ENCODE data around the gene ABHD2. TPM values are rescaled to one million over a fixed set of nuclear protein-coding genes. Genes with fewer than 3 reads are reported as not detected.
"Not testable (repeated sequence)": the region's sequence is repeated elsewhere in the genome, so short reads cannot be mapped to it uniquely, and the experiment has no call there.

ABHD2 gene
- total RNA-seq = 13.7 TPM
- 5.6 TPM for polyA plus RNA-seq
- long read RNA-seq, donor 1 = 0 reads
- long read RNA-seq, donor 2 = 0 reads
- long read RNA-seq, donor 3, full-length matches to known transcripts = 3 of 8 reads
- long read RNA-seq, donor 3, partial matches to known transcripts = 5 of 8 reads
- long read RNA-seq, donor 3, other reads (novel, unspliced or antisense) = 0 of 8 reads
- long read RNA-seq, donor 4, full-length matches to known transcripts = 3 of 3 reads
- long read RNA-seq, donor 4, partial matches to known transcripts = 0 of 3 reads
- long read RNA-seq, donor 4, other reads (novel, unspliced or antisense) = 0 of 3 reads
- long read RNA-seq, donor 5, full-length matches to known transcripts = 8 of 8 reads
- long read RNA-seq, donor 5, partial matches to known transcripts = 0 of 8 reads
- long read RNA-seq, donor 5, other reads (novel, unspliced or antisense) = 0 of 8 reads
- long read RNA-seq, donor 6, full-length matches to known transcripts = 3 of 18 reads
- long read RNA-seq, donor 6, partial matches to known transcripts = 15 of 18 reads
- long read RNA-seq, donor 6, other reads (novel, unspliced or antisense) = 0 of 18 reads
- long read RNA-seq, donor 7, full-length matches to known transcripts = 2 of 2 reads
- long read RNA-seq, donor 7, partial matches to known transcripts = 0 of 2 reads
- long read RNA-seq, donor 7, other reads (novel, unspliced or antisense) = 0 of 2 reads
- long read RNA-seq, donor 8, full-length matches to known transcripts = 1 of 6 reads
- long read RNA-seq, donor 8, partial matches to known transcripts = 5 of 6 reads
- long read RNA-seq, donor 8, other reads (novel, unspliced or antisense) = 0 of 6 reads
- long read RNA-seq, donor 9, full-length matches to known transcripts = 3 of 3 reads
- long read RNA-seq, donor 9, partial matches to known transcripts = 0 of 3 reads
- long read RNA-seq, donor 9, other reads (novel, unspliced or antisense) = 0 of 3 reads
- long read RNA-seq, donor 10 = 0 reads

DNA sequence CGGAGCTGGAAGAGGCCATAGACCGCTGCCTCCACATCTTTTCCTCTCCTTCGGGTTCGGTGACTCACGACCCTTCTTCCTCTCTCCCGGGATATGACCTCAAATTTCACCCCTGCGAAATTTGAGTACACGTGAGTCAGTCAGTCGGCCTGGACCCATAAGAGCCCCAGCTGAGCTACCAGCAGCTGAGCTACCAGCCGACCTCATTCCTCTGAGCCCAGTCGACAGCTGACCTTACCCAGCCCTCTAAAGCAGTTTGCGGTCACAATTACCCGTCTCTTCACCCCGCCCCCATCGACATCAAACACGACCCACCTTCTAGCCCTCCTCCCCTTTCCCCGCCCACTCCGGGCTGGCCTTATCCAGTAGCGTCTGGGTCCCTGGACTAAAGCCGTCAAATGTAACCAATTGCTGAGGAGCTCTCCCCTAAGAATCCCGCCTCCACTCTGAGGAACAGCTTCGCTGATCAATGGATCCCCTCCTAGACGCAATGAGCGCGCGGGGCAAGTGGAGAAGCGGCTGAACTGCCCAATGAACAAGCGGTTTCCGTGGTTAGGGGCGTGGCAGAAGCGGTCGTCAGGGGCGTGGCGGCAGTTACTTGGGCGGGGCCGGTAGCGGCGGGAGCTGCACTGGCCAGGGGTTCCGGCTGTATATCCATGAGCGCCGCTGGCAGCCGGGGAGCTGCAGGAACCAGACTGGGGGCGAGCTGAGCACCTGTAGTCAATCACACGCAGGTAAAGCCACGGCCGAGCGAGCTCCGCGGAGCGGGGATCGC, at the start of gene ABHD2:
ABHD2 (plus strand) TSS at position 627 of the 775 bp plus-strand sequence. CDS start 27,872 bp downstream, outside the sequence.
- H3K9me3 ChIP-seq (ENCODE audit: control insufficient read depth in 2 of 2, insufficient read depth in 1 of 2, low read length in 1 of 2) = no peaks in the 10 kb centered on the region
- peak within 1 kb of the TSS; percentile 71 to 73 for H3K27ac ChIP-seq (ENCODE audit: low read depth in 1 of 2, low read length in 1 of 2)
- peak within 1 kb of the TSS; percentile 90 to 98 for H3K4me3 ChIP-seq (ENCODE audit: low read length in 2 of 2)
- peaks cover 24 to 33% of the 10 kb centered on the region in 2 donors for H3K4me1 ChIP-seq (ENCODE audit: control insufficient read depth in 2 of 2, insufficient read depth in 2 of 2, low read length in 2 of 2)
- H3K27me3 ChIP-seq (ENCODE audit: control insufficient read depth in 2 of 2, insufficient read depth in 1 of 2, low read length in 1 of 2) = no peaks in the 10 kb centered on the region
- DNase-seq (ENCODE audit: low read depth in 6 of 9, low spot score in 9 of 9) = peak; percentile 92 to 99 (median 97)
- H3K36me3 ChIP-seq (ENCODE audit: control insufficient read depth in 2 of 2, insufficient read depth in 2 of 2, low read length in 1 of 2) = no peaks in the 10 kb centered on the region
- under 1% methylated on average over 51 of the region's 51 CpGs for WGBS

- H3K36me3 ChIP-seq (ENCODE audit: control insufficient read depth in 2 of 2, insufficient read depth in 2 of 2, low read length in 1 of 2) = no peaks in the 10 kb centered on the region
- no peak overlapping the region for H3K4me3 ChIP-seq (ENCODE audit: low read length in 2 of 2)
- 94% methylated on average over 5 of the region's 5 CpGs for WGBS
- no peak for DNase-seq (ENCODE audit: low read depth in 6 of 9, low spot score in 9 of 9)
- peaks cover 2% of the 10 kb centered on the region in 2 donors for H3K27me3 ChIP-seq (ENCODE audit: control insufficient read depth in 2 of 2, insufficient read depth in 1 of 2, low read length in 1 of 2)
- no peaks in the 10 kb centered on the region for H3K4me1 ChIP-seq (ENCODE audit: control insufficient read depth in 2 of 2, insufficient read depth in 2 of 2, low read length in 2 of 2)
- no peaks in the 10 kb centered on the region for H3K9me3 ChIP-seq (ENCODE audit: control insufficient read depth in 2 of 2, insufficient read depth in 1 of 2, low read length in 1 of 2)
- no peak overlapping the region for H3K27ac ChIP-seq (ENCODE audit: low read depth in 1 of 2, low read length in 1 of 2)
Observed at GRCh38 chr15:89039142-89039541, 49.1 kb upstream of the ABHD2 start.

DNA sequence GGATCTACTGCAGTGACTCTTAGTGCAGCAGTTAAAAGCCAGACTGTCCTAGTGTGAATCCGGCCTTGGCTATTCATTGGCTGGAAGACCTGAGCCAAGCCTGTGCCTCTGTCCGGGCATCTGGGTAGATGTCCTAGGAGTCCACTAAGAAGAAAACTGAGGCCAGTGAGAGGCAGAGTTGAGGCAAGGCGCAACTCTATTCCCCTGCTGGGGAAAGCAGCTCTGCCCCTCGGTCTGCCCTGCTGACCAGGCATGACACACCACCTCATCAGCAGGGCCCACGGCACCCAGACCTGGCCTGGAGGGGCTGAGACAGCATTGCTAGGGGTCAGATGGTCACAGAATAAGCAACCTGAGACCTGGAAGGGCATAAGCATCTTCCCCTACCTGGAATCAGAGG, 46.7 kb upstream of the ABHD2 start:
- H3K36me3 ChIP-seq (ENCODE audit: control insufficient read depth in 2 of 2, insufficient read depth in 2 of 2, low read length in 1 of 2) = no peaks in the 10 kb centered on the region
- no peaks in the 10 kb centered on the region for H3K9me3 ChIP-seq (ENCODE audit: control insufficient read depth in 2 of 2, insufficient read depth in 1 of 2, low read length in 1 of 2)
- no peaks in the 10 kb centered on the region for H3K4me1 ChIP-seq (ENCODE audit: control insufficient read depth in 2 of 2, insufficient read depth in 2 of 2, low read length in 2 of 2)
- no peak for DNase-seq (ENCODE audit: low read depth in 6 of 9, low spot score in 9 of 9)
- H3K4me3 ChIP-seq (ENCODE audit: low read length in 2 of 2) = no peak overlapping the region
- H3K27me3 ChIP-seq (ENCODE audit: control insufficient read depth in 2 of 2, insufficient read depth in 1 of 2, low read length in 1 of 2) = peaks cover 2% of the 10 kb centered on the region in 2 donors
- WGBS = 95% methylated on average over 5 of the region's 5 CpGs
- no peak overlapping the region for H3K27ac ChIP-seq (ENCODE audit: low read depth in 1 of 2, low read length in 1 of 2)

DNA sequence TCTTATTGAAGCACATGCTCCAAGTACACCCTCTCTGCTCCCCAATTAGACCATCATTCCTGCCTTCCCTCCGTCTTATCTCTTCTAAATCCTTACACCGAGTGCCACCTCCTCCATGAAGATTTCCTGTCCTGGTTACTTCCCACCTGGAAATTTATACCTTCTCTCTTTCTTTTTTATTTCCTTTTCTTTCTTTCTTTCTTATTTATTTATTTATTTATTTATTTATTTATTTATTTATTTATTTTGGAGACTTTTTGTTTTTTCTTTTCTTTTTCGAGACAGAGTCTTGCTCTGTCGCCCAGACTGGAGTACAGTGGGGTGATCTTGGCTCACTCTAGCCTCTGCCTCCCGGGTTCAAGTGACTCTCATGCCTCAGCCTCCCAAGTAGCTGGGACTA, 45.9 kb upstream of the ABHD2 start:
- peaks cover 2% of the 10 kb centered on the region in 2 donors for H3K27me3 ChIP-seq (ENCODE audit: control insufficient read depth in 2 of 2, insufficient read depth in 1 of 2, low read length in 1 of 2)
- no peaks in the 10 kb centered on the region for H3K9me3 ChIP-seq (ENCODE audit: control insufficient read depth in 2 of 2, insufficient read depth in 1 of 2, low read length in 1 of 2)
- H3K36me3 ChIP-seq (ENCODE audit: control insufficient read depth in 2 of 2, insufficient read depth in 2 of 2, low read length in 1 of 2) = no peaks in the 10 kb centered on the region
- no peak overlapping the region for H3K27ac ChIP-seq (ENCODE audit: low read depth in 1 of 2, low read length in 1 of 2)
- DNase-seq (ENCODE audit: low read depth in 6 of 9, low spot score in 9 of 9) = no peak
- H3K4me1 ChIP-seq (ENCODE audit: control insufficient read depth in 2 of 2, insufficient read depth in 2 of 2, low read length in 2 of 2) = no peaks in the 10 kb centered on the region
- H3K4me3 ChIP-seq (ENCODE audit: low read length in 2 of 2) = no peak overlapping the region
- WGBS = 98% methylated on average over 5 of the region's 5 CpGs

- Histone ChIP-seq H3K27ac (ENCODE audit: low read depth in 1 of 2, low read length in 1 of 2) (no peak overlapping the region), H3K4me1 (ENCODE audit: control insufficient read depth in 2 of 2, insufficient read depth in 2 of 2, low read length in 2 of 2) (no peaks in the 10 kb centered on the region), H3K4me3 (ENCODE audit: low read length in 2 of 2) (no peak overlapping the region), H3K27me3 (ENCODE audit: control insufficient read depth in 2 of 2, insufficient read depth in 1 of 2, low read length in 1 of 2) (peaks cover 1 to 2% of the 10 kb centered on the region in 2 donors), H3K36me3 (ENCODE audit: control insufficient read depth in 2 of 2, insufficient read depth in 2 of 2, low read length in 1 of 2) (no peaks in the 10 kb centered on the region), H3K9me3 (ENCODE audit: control insufficient read depth in 2 of 2, insufficient read depth in 1 of 2, low read length in 1 of 2) (no peaks in the 10 kb centered on the region)
- DNase-seq (ENCODE audit: low read depth in 6 of 9, low spot score in 9 of 9) = no peak
- WGBS = 94% methylated on average over 3 of the region's 3 CpGs
Observed at GRCh38 chr15:89043031-89044002, 44.9 kb upstream of the ABHD2 start.

DNA sequence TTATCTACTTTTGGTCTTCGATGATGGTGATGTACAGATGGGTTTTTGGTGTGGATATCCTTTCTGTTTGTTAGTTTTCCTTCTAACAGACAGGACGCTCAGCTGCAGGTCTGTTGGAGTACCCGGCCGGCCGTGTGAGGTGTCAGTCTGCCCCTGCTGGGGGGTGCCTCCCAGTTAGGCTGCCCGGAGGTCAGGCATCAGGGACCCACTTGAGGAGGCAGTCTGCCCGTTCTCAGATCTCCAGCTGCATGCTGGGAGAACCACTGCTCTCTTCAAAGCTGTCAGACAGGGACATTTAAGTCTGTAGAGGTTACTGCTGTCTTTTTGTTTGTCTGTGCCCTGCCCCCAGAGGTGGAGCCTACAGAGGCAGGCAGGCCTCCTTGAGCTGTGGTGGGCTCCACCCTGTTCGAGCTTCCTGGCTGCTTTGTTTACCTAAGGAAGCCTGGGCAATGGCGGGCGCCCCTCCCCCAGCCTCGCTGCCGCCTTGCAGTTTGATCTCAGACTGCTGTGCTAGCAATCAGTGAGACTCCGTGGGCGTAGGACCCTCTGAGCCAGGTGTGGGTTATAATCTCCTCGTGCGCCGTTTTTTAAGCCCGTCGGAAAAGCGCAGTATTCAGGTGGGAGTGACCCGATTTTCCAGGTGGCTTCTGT, 39.1 kb upstream of the ABHD2 start:
- WGBS = 72% methylated on average over 21 of the region's 21 CpGs
- not testable (repeated sequence) for H3K4me1 ChIP-seq (ENCODE audit: control insufficient read depth in 2 of 2, insufficient read depth in 2 of 2, low read length in 2 of 2); H3K9me3 ChIP-seq (ENCODE audit: control insufficient read depth in 2 of 2, insufficient read depth in 1 of 2, low read length in 1 of 2); H3K27ac ChIP-seq (ENCODE audit: low read depth in 1 of 2, low read length in 1 of 2); H3K4me3 ChIP-seq (ENCODE audit: low read length in 2 of 2); DNase-seq (ENCODE audit: low read depth in 6 of 9, low spot score in 9 of 9); H3K36me3 ChIP-seq (ENCODE audit: control insufficient read depth in 2 of 2, insufficient read depth in 2 of 2, low read length in 1 of 2); H3K27me3 ChIP-seq (ENCODE audit: control insufficient read depth in 2 of 2, insufficient read depth in 1 of 2, low read length in 1 of 2)

GRCh38 chr15:89051875-89052274, 36.4 kb upstream of the ABHD2 start:
- no peaks in the 10 kb centered on the region for H3K36me3 ChIP-seq (ENCODE audit: control insufficient read depth in 2 of 2, insufficient read depth in 2 of 2, low read length in 1 of 2)
- no peaks in the 10 kb centered on the region for H3K4me1 ChIP-seq (ENCODE audit: control insufficient read depth in 2 of 2, insufficient read depth in 2 of 2, low read length in 2 of 2)
- no peak for DNase-seq (ENCODE audit: low read depth in 6 of 9, low spot score in 9 of 9)
- no peaks in the 10 kb centered on the region for H3K9me3 ChIP-seq (ENCODE audit: control insufficient read depth in 2 of 2, insufficient read depth in 1 of 2, low read length in 1 of 2)
- H3K4me3 ChIP-seq (ENCODE audit: low read length in 2 of 2) = no peak overlapping the region
- 94% methylated on average over 2 of the region's 2 CpGs for WGBS
- H3K27ac ChIP-seq (ENCODE audit: low read depth in 1 of 2, low read length in 1 of 2) = no peak overlapping the region
- no peaks in the 10 kb centered on the region for H3K27me3 ChIP-seq (ENCODE audit: control insufficient read depth in 2 of 2, insufficient read depth in 1 of 2, low read length in 1 of 2)
